Upper lobe of right lung (tissue), 1 donor: ENCODE measurements around the gene SHE. TPM values are rescaled to one million over a fixed set of nuclear protein-coding genes. Genes with fewer than 3 reads are reported as not detected.

Experiments used
- ATAC-seq: fragments of 200-7000 bp; cut with Tn5 transposase; one replicate; pipeline ENCODE4 v1.9.1; 2020; ENCODE audit warnings: mild to moderate bottlenecking, moderate library complexity
- DNase-seq: peaks from one replicate; pipeline ENCODE4 v3.0.0-alpha.2; 2020
- H3K27ac ChIP-seq: fragments of 200-600 bp; one replicate; pipeline ENCODE4 v1.8.0; 2022
- H3K27me3 ChIP-seq: fragments of 200-600 bp; one replicate; pipeline ENCODE4 v1.8.0; 2022; ENCODE audit warnings: mild to moderate bottlenecking
- H3K36me3 ChIP-seq: fragments of 200-600 bp; one replicate; pipeline ENCODE4 v1.8.0; 2022
- H3K4me1 ChIP-seq: fragments of 200-600 bp; one replicate; pipeline ENCODE4 v1.8.0; 2022
- H3K4me3 ChIP-seq: fragments of 200-600 bp; one replicate; pipeline ENCODE4 v1.8.0; 2022; ENCODE audit warnings: mild to moderate bottlenecking
- H3K9me3 ChIP-seq: fragments of 200-600 bp; one replicate; pipeline ENCODE4 v1.8.0; 2022
- CTCF ChIP-seq: fragments of 200-600 bp; IDR thresholded peaks from one replicate; pipeline ENCODE4 v1.8.0; 2022; ENCODE audit warnings: antibody characterized with exemption
- intact Hi-C: fragments of 100-400 bp; cut with DNase I; formaldehyde crosslinking; loops from one replicate; pipeline ENCODE4 v1.11.0; 2022
- total RNA-seq: library from RNA; stranded (reverse); fragmentation: NEBNext Ultra II Directional; extraction: Animal tissue kit (Norgen Biotek cat#: 25700); gene quantifications from one replicate; pipeline ENCODE4 v1.2.1, GENCODE V29; 2021
- donor health status: DM: no; HTN: yes; CAD: no; lungs with severe emphysema.

SHE gene
- total RNA-seq, 1 donor from 2014 or later, result 48.3 TPM

GRCh38 chr1:154497026-154497806, 5.0 kb downstream of the SHE start:
- DNase-seq, result no peak
- peak; percentile 66 for ATAC-seq
- H3K4me1 ChIP-seq, result peaks cover 59% of the 10 kb centered on the region
- peak overlapping the region; percentile 6 for H3K4me3 ChIP-seq
- H3K27me3 ChIP-seq, result no peaks in the 10 kb centered on the region
- TF ChIP-seq CTCF, result no peak
- H3K27ac ChIP-seq, result peak overlapping the region; percentile 63
- H3K36me3 ChIP-seq, result peaks cover 16% of the 10 kb centered on the region
- intact Hi-C loops, result no loop called here
- H3K9me3 ChIP-seq, result no peaks in the 10 kb centered on the region

- no peak for TF ChIP-seq CTCF
- intact Hi-C loops, result no loop called here
- ATAC-seq (peak; percentile 49), DNase-seq (no peak)
- H3K4me3 ChIP-seq, result no peak overlapping the region
- peaks cover 24% of the 10 kb centered on the region for H3K36me3 ChIP-seq
- no peaks in the 10 kb centered on the region for H3K27me3 ChIP-seq
- H3K9me3 ChIP-seq, result no peaks in the 10 kb centered on the region
- H3K4me1 ChIP-seq, result peaks cover 66% of the 10 kb centered on the region
- H3K27ac ChIP-seq, result peak overlapping the region; percentile 63
Observed at GRCh38 chr1:154496383-154496782, 5.8 kb downstream of the SHE start.

- Histone ChIP-seq H3K9me3 (no peaks in the 10 kb centered on the region), H3K36me3 (peaks cover 26% of the 10 kb centered on the region), H3K4me3 (peak overlapping the region; percentile 2), H3K27ac (peak overlapping the region; percentile 63), H3K4me1 (peaks cover 72% of the 10 kb centered on the region), H3K27me3 (no peaks in the 10 kb centered on the region)
- DNase-seq, result no peak
- intact Hi-C loops, result no loop called here
- no peak for TF ChIP-seq CTCF
- ATAC-seq, result no peak
Observed at GRCh38 chr1:154495496-154496273, 6.5 kb downstream of the SHE start.

- Histone ChIP-seq H3K27me3 (no peaks in the 10 kb centered on the region), H3K4me3 (no peak overlapping the region), H3K4me1 (peaks cover 79% of the 10 kb centered on the region), H3K36me3 (peaks cover 20% of the 10 kb centered on the region), H3K27ac (peak overlapping the region; percentile 20), H3K9me3 (no peaks in the 10 kb centered on the region)
- DNase-seq, result no peak
- TF ChIP-seq CTCF, result no peak
- ATAC-seq, result peak; percentile 77
- intact Hi-C loops, result no loop called here
Observed at GRCh38 chr1:154493276-154493675, 8.9 kb downstream of the SHE start.

GRCh38 chr1:154492115-154492514, 10.1 kb downstream of the SHE start:
- no peak for TF ChIP-seq CTCF
- Histone ChIP-seq H3K36me3 (peaks cover 29% of the 10 kb centered on the region), H3K4me1 (peaks cover 69% of the 10 kb centered on the region), H3K9me3 (no peaks in the 10 kb centered on the region), H3K27me3 (no peaks in the 10 kb centered on the region), H3K4me3 (no peak overlapping the region), H3K27ac (peak overlapping the region; percentile 20)
- ATAC-seq (peak; percentile 6), DNase-seq (no peak)
- intact Hi-C loops, result no loop called here
